Vagina (tissue), 2 donors: ENCODE results near the gene CR1.

Experiments used
- CTCF ChIP-seq, 3 experiments: fragments of 450-650 bp in 2 of 3; fragments of 200-600 bp in 1 of 3; sonication (generic) in 1 of 3; IDR thresholded peaks; one replicate each; pipeline ENCODE4 v1.5.1; 2017 to 2019; ENCODE audit warnings: antibody characterized with exemption in 3 of 3, mild to moderate bottlenecking in 2 of 3, moderate library complexity in 2 of 3
- POLR2AphosphoS5 ChIP-seq, 2 donors: sonication (generic); formaldehyde crosslinking; IDR thresholded peaks; one replicate each; pipeline ENCODE4 v1.9.0; 2017; ENCODE audit warnings: antibody characterized with exemption in 2 of 2, mild to moderate bottlenecking in 2 of 2, low read depth in 1 of 2; ENCODE audit not compliant: insufficient read depth in 1 of 2

- TF ChIP-seq CTCF (IDR thresholded peaks at IDR 0.05) (no peak), POLR2AphosphoS5 (IDR thresholded peaks at IDR 0.05; ENCODE audit: insufficient read depth in 1 of 2, low read depth in 1 of 2) (no peak)
Measured at GRCh38 chr1:207659545-207660153, 163.7 kb downstream of the CR1 start.
